B cell (primary cell): ENCODE results near the gene TLE3. TPM values are rescaled to one million over a fixed set of nuclear protein-coding genes. Genes with fewer than 3 reads are reported as not detected.

ENCODE experiments used
- ATAC-seq: fragments of 200-7000 bp; cut with Tn5 transposase; one replicate; pipeline ENCODE4 v1.10.0; 2021; ENCODE audit warnings: low read depth, mild to moderate bottlenecking, moderate number of reproducible peaks, moderate library complexity
- CTCF ChIA-PET: fragments of 350-600 bp; sonication (Branson Sonifier 250); formaldehyde crosslinking; loops from one replicate; lab custom pipeline; 2021; ENCODE audit warnings: antibody characterized with exemption, inconsistent platforms; lab: Charles Lee
- POLR2A ChIA-PET: fragments of 350-600 bp; sonication (Branson Sonifier 250); formaldehyde crosslinking; loops from one replicate; lab custom pipeline; 2021; ENCODE audit warnings: antibody characterized with exemption; lab: Charles Lee
- DNase-seq: peaks from one replicate; pipeline ENCODE4 v3.0.0; 2013
- H2AFZ ChIP-seq: 2 replicates; pipeline ENCODE4 v1.6.1; 2012; ENCODE audit warnings: mild to moderate bottlenecking, low read depth, low read length; ENCODE audit not compliant: insufficient read depth, poor library complexity, severe bottlenecking
- H3K27ac ChIP-seq, 2 donors: 1 replicate in 1 of 2; 2 replicates in 1 of 2; pipeline ENCODE4 v1.5.1; 2012 to 2013; ENCODE audit warnings: low read length in 2 of 2, mild to moderate bottlenecking in 2 of 2, moderate library complexity in 1 of 2
- H3K27me3 ChIP-seq, 4 experiments: fragments of 200-600 bp in 1 of 4; sonication (generic) in 1 of 4; replicated peaks in 1 of 4; 1 replicate in 2 of 4; 2 replicates in 2 of 4; pipeline versions ENCODE4 v1.6.1 to v1.7.0; 2013 to 2016; ENCODE audit warnings: low read length in 3 of 4, mild to moderate bottlenecking in 2 of 4, mixed read lengths in 1 of 4, moderate library complexity in 1 of 4; ENCODE audit not compliant: insufficient read depth in 4 of 4, control insufficient read depth in 3 of 4; ENCODE audit errors: control extremely low read depth in 1 of 4
- H3K36me3 ChIP-seq, 2 experiments: replicated peaks in 1 of 2; 1 replicate in 1 of 2; 2 replicates in 1 of 2; pipeline versions ENCODE4 v1.6.1 to v1.7.1; 2013; ENCODE audit warnings: low read length in 1 of 2; ENCODE audit not compliant: insufficient read depth in 2 of 2, control insufficient read depth in 1 of 2; ENCODE audit errors: control extremely low read depth in 1 of 2, extremely low read depth in 1 of 2
- H3K4me1 ChIP-seq, 2 donors: fragments of 200-600 bp in 1 of 2; sonication (generic) in 1 of 2; 1 replicate in 1 of 2; 2 replicates in 1 of 2; pipeline versions ENCODE4 v1.5.1 to v1.6.1; 2013 to 2017; ENCODE audit warnings: low read length in 2 of 2; ENCODE audit not compliant: control insufficient read depth in 2 of 2, insufficient read depth in 2 of 2
- H3K4me2 ChIP-seq: replicated peaks from 2 replicates; pipeline ENCODE3; 2012; ENCODE audit warnings: mild to moderate bottlenecking, low read depth, low read length; ENCODE audit not compliant: poor library complexity, severe bottlenecking
- H3K4me3 ChIP-seq, 5 experiments: fragments of 200-600 bp in 1 of 5; sonication (generic) in 1 of 5; 1 replicate in 3 of 5; 2 replicates in 2 of 5; pipeline versions ENCODE4 v1.5.1 to v1.7.0; 2011 to 2016; ENCODE audit warnings: low read length in 4 of 5, mild to moderate bottlenecking in 4 of 5, low read depth in 2 of 5, control low read depth in 1 of 5, moderate library complexity in 1 of 5; ENCODE audit not compliant: insufficient read depth in 1 of 5; ENCODE audit errors: control extremely low read depth in 1 of 5, extremely low read depth in 1 of 5
- H3K79me2 ChIP-seq: fragments of 200-600 bp; sonication (generic); one replicate; pipeline ENCODE4 v1.6.0; 2016; ENCODE audit warnings: low read length; ENCODE audit not compliant: control insufficient read depth, insufficient read depth
- H3K9ac ChIP-seq: fragments of 200-600 bp; sonication (generic); 2 replicates; pipeline ENCODE4 v1.6.1; 2017; ENCODE audit warnings: mild to moderate bottlenecking, low read length, moderate library complexity
- H3K9me3 ChIP-seq, 3 donors: one replicate each; pipeline versions ENCODE4 v1.6.1 to v1.7.1; 2013; ENCODE audit warnings: low read length in 2 of 3; ENCODE audit not compliant: control insufficient read depth in 2 of 3, insufficient read depth in 1 of 3; ENCODE audit errors: control extremely low read depth in 1 of 3
- H4K20me1 ChIP-seq: 2 replicates; pipeline ENCODE4 v1.6.0; 2012; ENCODE audit warnings: mild to moderate bottlenecking, low read length; ENCODE audit not compliant: insufficient read depth, control insufficient read depth, poor library complexity, severe bottlenecking
- H3K27ac Mint-ChIP-seq: one replicate; pipeline ENCODE4 v1.8.0; 2021; ENCODE audit warnings: mixed read lengths
- H3K27me3 Mint-ChIP-seq: one replicate; pipeline ENCODE4 v1.8.0; 2021; ENCODE audit warnings: mixed read lengths
- H3K4me1 Mint-ChIP-seq: one replicate; pipeline ENCODE4 v1.8.0; 2021; ENCODE audit warnings: mixed read lengths
- H3K4me3 Mint-ChIP-seq: one replicate; pipeline ENCODE4 v1.8.0; 2021; ENCODE audit warnings: mixed read lengths
- H3K9me3 Mint-ChIP-seq: one replicate; pipeline ENCODE4 v1.8.0; 2022; ENCODE audit warnings: mixed read lengths; ENCODE audit not compliant: insufficient read depth
- CTCF ChIP-seq: fragments of 200-600 bp; IDR thresholded peaks from one replicate; pipeline ENCODE4 v1.8.0; 2022; ENCODE audit warnings: antibody characterized with exemption, mild to moderate bottlenecking
- EZH2 ChIP-seq: IDR thresholded peaks from 2 replicates; pipeline ENCODE4 v1.6.1; 2012; ENCODE audit warnings: borderline replicate concordance, low read depth, mild to moderate bottlenecking, moderate library complexity, low read length; ENCODE audit not compliant: insufficient read depth, poor library complexity, severe bottlenecking
- WGBS: methylation state at CpG from one replicate; pipeline ENCODE4 v1.1.5; 2013; ENCODE audit warnings: missing lambda C conversion rate; ENCODE audit not compliant: insufficient coverage; 5-methylcytosine and 5-hydroxymethylcytosine counted together
- intact Hi-C: fragments of 100-400 bp; cut with micrococcal nuclease; formaldehyde crosslinking; loops from one replicate; pipeline ENCODE4 v1.10.0; 2022
- polyA plus RNA-seq: library from polyadenylated mRNA; depleted of rRNA; stranded (reverse); fragments of >200 nt; gene quantifications from 2 replicates; pipeline ENCODE4 v1.2.3, GENCODE V29; 2012
- total RNA-seq, 2 donors: library from RNA; stranded (reverse); fragments of 120-200 nt in 1 of 2; gene quantifications; 1 replicate in 1 of 2; 2 replicates in 1 of 2; pipeline versions ENCODE4 v1.2.3 to v1.2.4, GENCODE V29; 2013 to 2022

The TLE3 gene
- total and polyA plus RNA-seq, 2 donors (not counting 1 experiment from before 2014, with no cell fraction given): 187 to 278 TPM

GRCh38 chr15:70109978-70110377, 12.3 kb upstream of the TLE3 start:
- peaks cover 0 to 9% (median 2%) of the 10 kb centered on the region in 3 donors for H3K9me3 ChIP-seq
- H3K79me2 ChIP-seq: no peaks in the 10 kb centered on the region
- DNase-seq (no peak), ATAC-seq (no peak)
- POLR2A ChIA-PET: no interaction called here
- no peak overlapping the region for H3K27ac Mint-ChIP-seq
- no peak overlapping the region for H3K4me3 ChIP-seq
- no peak overlapping the region for H3K4me2 ChIP-seq
- H3K27me3 Mint-ChIP-seq: peaks cover 14% of the 10 kb centered on the region
- peaks cover 8% of the 10 kb centered on the region for H3K4me1 Mint-ChIP-seq
- H3K36me3 ChIP-seq: no peaks in the 10 kb centered on the region
- no peak overlapping the region for H2AFZ ChIP-seq
- no peak overlapping the region for H3K4me3 Mint-ChIP-seq
- H3K27ac ChIP-seq: no peak overlapping the region
- H3K9me3 Mint-ChIP-seq: no peaks in the 10 kb centered on the region
- intact Hi-C loops: no loop called here
- peaks cover 0 to 8% of the 10 kb centered on the region in 2 donors for H3K4me1 ChIP-seq
- TF ChIP-seq EZH2: no peak
- no peak for TF ChIP-seq CTCF
- H4K20me1 ChIP-seq: no peaks in the 10 kb centered on the region
- WGBS: no CpG with 5 or more reads among the region's 2 CpGs
- H3K9ac ChIP-seq: no peak overlapping the region
- peaks cover 0 to 17% (median 6%) of the 10 kb centered on the region in 4 experiments for H3K27me3 ChIP-seq
- CTCF ChIA-PET: interaction anchor here (1.1 to 1.3 kb wide), 2 partner anchors 44 to 355 kb away, joined by 3 read pairs; no protein-coding TSS in a partner anchor

- Histone ChIP-seq H3K36me3 (no peaks in the 10 kb centered on the region), H3K4me3 (no peak overlapping the region), H4K20me1 (no peaks in the 10 kb centered on the region), H3K27me3 (peaks cover 0 to 14% (median 5%) of the 10 kb centered on the region in 4 experiments), H3K27ac (no peak overlapping the region), H3K79me2 (no peaks in the 10 kb centered on the region), H3K4me1 (peaks cover 0 to 8% of the 10 kb centered on the region in 2 donors), H3K9me3 (peaks cover 0 to 9% (median 2%) of the 10 kb centered on the region in 3 donors), H2AFZ (no peak overlapping the region), H3K9ac (no peak overlapping the region), H3K4me2 (no peak overlapping the region)
- H3K9me3 Mint-ChIP-seq: no peaks in the 10 kb centered on the region
- no peak for ATAC-seq
- no peak overlapping the region for H3K4me3 Mint-ChIP-seq
- TF ChIP-seq CTCF (no peak), EZH2 (no peak)
- POLR2A ChIA-PET: no interaction called here
- WGBS: 100% methylated on average over 1 of the region's 3 CpGs
- H3K4me1 Mint-ChIP-seq: peaks cover 8% of the 10 kb centered on the region
- CTCF ChIA-PET: interaction anchor here (0.8 kb wide), 1 partner anchor 32 kb away, joined by 3 read pairs; no protein-coding TSS in a partner anchor
- DNase-seq: no peak
- intact Hi-C loops: no loop called here
- no peak overlapping the region for H3K27ac Mint-ChIP-seq
- H3K27me3 Mint-ChIP-seq: peaks cover 9% of the 10 kb centered on the region
Observed at GRCh38 chr15:70109531-70109930, 11.8 kb upstream of the TLE3 start.
